GM12878 (cell line): ENCODE results near the gene C21orf91. TPM values are rescaled to one million over a fixed set of nuclear protein-coding genes. Genes with fewer than 3 reads are reported as not detected.

Experiments
- ATAC-seq: fragments of 200-7000 bp; cut with Tn5 transposase; 3 replicates; pipeline ENCODE4 v1.9.1; 2020; ENCODE audit warnings: mild to moderate bottlenecking, moderate library complexity
- BruUV-seq: library from RNA; stranded (reverse); fragments of 400-500 nt; replicated peaks from 2 replicates; lab custom pipeline; 2021; lab: Mats Ljungman, UMichigan
- CTCF ChIA-PET: fragments of 300-600 bp; sonication (Branson Sonifier 250); formaldehyde crosslinking; extraction: SDS; loops from one replicate; lab custom pipeline; 2021; ENCODE audit warnings: inconsistent platforms; lab: Yijun Ruan, JAX
- POLR2A ChIA-PET: fragments of 350-600 bp; formaldehyde crosslinking; extraction: SDS; loops from one replicate; lab custom pipeline; 2021; ENCODE audit warnings: inconsistent platforms; lab: Charles Lee
- RAD21 ChIA-PET: fragments of 300-600 bp; sonication (Branson Sonifier 250); formaldehyde crosslinking; loops from one replicate; lab custom pipeline; 2023; ENCODE audit warnings: antibody characterized with exemption; ENCODE audit not compliant: unreplicated experiment; lab: Charles Lee
- SMC1A ChIA-PET: fragments of 300-600 bp; sonication (Branson Sonifier 250); formaldehyde crosslinking; loops from one replicate; lab custom pipeline; 2023; ENCODE audit not compliant: unreplicated experiment, uncharacterized antibody; lab: Charles Lee
- DNase-seq: peaks from one replicate; pipeline ENCODE4 v3.0.0-alpha.2; 2011; ENCODE audit warnings: low read depth, low spot score
- FAIRE-seq: peaks from 3 replicates; lab custom pipeline; 2011; peaks lifted over from hg19 to GRCh38; lab: Jason Lieb, UNC
- H2AFZ ChIP-seq: 2 replicates; pipeline ENCODE4 v1.6.0; 2011; ENCODE audit warnings: low read depth, low read length, control low read depth; ENCODE audit not compliant: control insufficient read depth
- H3K27ac ChIP-seq: 2 replicates; pipeline ENCODE4 v1.5.1; 2011; ENCODE audit warnings: control low read depth; ENCODE audit not compliant: control insufficient read depth, insufficient read depth
- H3K27me3 ChIP-seq, 2 experiments: replicated peaks in 1 of 2; 2 replicates each; pipeline versions ENCODE4 v1.6.0 to v1.6.1; 2011; ENCODE audit warnings: low read length in 1 of 2; ENCODE audit not compliant: control insufficient read depth in 2 of 2, insufficient read depth in 2 of 2
- H3K36me3 ChIP-seq, 2 experiments: 2 replicates each; pipeline ENCODE4 v1.5.1; 2011; ENCODE audit warnings: low read length in 1 of 2; ENCODE audit not compliant: control insufficient read depth in 2 of 2, insufficient read depth in 2 of 2
- H3K4me1 ChIP-seq: 2 replicates; pipeline ENCODE4 v1.6.1; 2011; ENCODE audit warnings: mild to moderate bottlenecking, low read length, moderate library complexity, mixed read lengths; ENCODE audit not compliant: control insufficient read depth, insufficient read depth
- H3K4me2 ChIP-seq: 2 replicates; pipeline ENCODE4 v1.6.0; 2011; ENCODE audit warnings: control low read depth; ENCODE audit not compliant: control insufficient read depth, insufficient read depth
- H3K4me3 ChIP-seq: fragments of 200-600 bp; sonication (generic); 2 replicates; pipeline ENCODE4 v1.5.1; 2016
- H3K79me2 ChIP-seq: 2 replicates; pipeline ENCODE4 v1.6.0; 2011; ENCODE audit warnings: low read length; ENCODE audit not compliant: control insufficient read depth, insufficient read depth
- H3K9ac ChIP-seq: 2 replicates; pipeline ENCODE4 v1.8.0; 2011; ENCODE audit warnings: low read length, control low read depth, mixed read lengths; ENCODE audit not compliant: control insufficient read depth, insufficient read depth
- H3K9me3 ChIP-seq: replicated peaks from 3 replicates; pipeline ENCODE4 v1.5.1; 2011; ENCODE audit warnings: mild to moderate bottlenecking, low read length; ENCODE audit not compliant: control insufficient read depth, insufficient read depth
- H4K20me1 ChIP-seq: 2 replicates; pipeline ENCODE4 v1.6.0; 2011; ENCODE audit not compliant: control insufficient read depth, insufficient read depth
- EP300 ChIP-seq, 2 experiments: fragments of 150-350 bp in 1 of 2; IDR thresholded peaks; 2 replicates each; pipeline ENCODE4 v1.6.1; 2011 to 2012; ENCODE audit warnings: low read depth in 2 of 2, low read length in 2 of 2, borderline replicate concordance in 1 of 2, improper control_type of control experiment in 1 of 2, inconsistent platforms in 1 of 2; ENCODE audit not compliant: control insufficient read depth in 1 of 2
- ETV6 ChIP-seq, 2 experiments: fragments of 450-650 bp in 1 of 2; IDR thresholded peaks in 1 of 2; conservative IDR thresholded peaks in 1 of 2; 2 replicates each; pipeline ENCODE4 v1.6.1; 2014; ENCODE audit warnings: antibody characterized with exemption in 1 of 2, borderline replicate concordance in 1 of 2, low read depth in 1 of 2, mild to moderate bottlenecking in 1 of 2, moderate library complexity in 1 of 2
- JUNB ChIP-seq: IDR thresholded peaks from 2 replicates; pipeline ENCODE4 v1.6.1; 2016; ENCODE audit warnings: antibody characterized with exemption, mild to moderate bottlenecking
- KLF5 ChIP-seq: fragments of 450-650 bp; IDR thresholded peaks from 2 replicates; pipeline ENCODE4 v1.6.1; 2014; ENCODE audit warnings: mild to moderate bottlenecking; ENCODE audit not compliant: partially characterized antibody
- MYB ChIP-seq: fragments of 150-350 bp; IDR thresholded peaks from 2 replicates; pipeline ENCODE4 v1.6.1; 2014; ENCODE audit warnings: mild to moderate bottlenecking, low read depth, low read length, borderline replicate concordance
- NBN ChIP-seq: fragments of 450-650 bp; IDR thresholded peaks from 2 replicates; pipeline ENCODE4 v1.6.1; 2016
- NR2C2 ChIP-seq: IDR thresholded peaks from 2 replicates; pipeline ENCODE4 v1.6.1; 2011; ENCODE audit warnings: borderline replicate concordance, low read depth; ENCODE audit not compliant: control insufficient read depth, insufficient read length
- NRF1 ChIP-seq: conservative IDR thresholded peaks from 2 replicates; pipeline ENCODE4 v1.6.1; 2011; ENCODE audit warnings: mild to moderate bottlenecking, low read depth, low read length, improper control_type of control experiment
- PAX8 ChIP-seq: fragments of 450-650 bp; IDR thresholded peaks from 2 replicates; pipeline ENCODE4 v1.6.1; 2017; ENCODE audit warnings: mild to moderate bottlenecking, moderate library complexity
- WGBS: methylation state at CpG from one replicate; pipeline ENCODE4 v1.1.6; 2016; ENCODE audit warnings: low lambda C conversion rate; ENCODE audit not compliant: insufficient replicate concordance, insufficient coverage; ENCODE audit errors: missing lambda C conversion rate; 5-methylcytosine and 5-hydroxymethylcytosine counted together
- in situ Hi-C: fragments of 300-500 bp; cut with MboI; formaldehyde crosslinking; loops from 9 replicates; pipeline ENCODE4 v1.14.3; 2018; ENCODE audit warnings: mixed read lengths
- intact Hi-C: fragments of 100-400 bp; cut with micrococcal nuclease; formaldehyde crosslinking; loops from one replicate; pipeline ENCODE4 v1.14.2; 2022; ENCODE audit not compliant: unreplicated experiment
- polyA plus RNA-seq, 11 experiments: library from polyadenylated mRNA; depleted of rRNA in 4 of 11; unstranded in 6 of 11; stranded (reverse) in 5 of 11; fragments of >200 nt; fragmentation: Nextera tagmentation in 4 of 11; fragmentation: Illumina TruSeq in 1 of 11; extraction: Ambion mirVana in 4 of 11; extraction: Trizol in 1 of 11; gene quantifications; 1 replicate in 1 of 11; 2 replicates in 10 of 11; pipeline versions ENCODE4 v1.2.1 to v1.2.3, GENCODE V29; 2011 to 2016; ENCODE audit warnings: inconsistent platforms in 2 of 11, missing spikeins in 2 of 11, low read depth in 1 of 11
- total RNA-seq, 4 experiments: library from RNA; depleted of rRNA in 3 of 4; stranded (reverse); fragments of >200 nt in 3 of 4; fragmentation: Illumina TruSeq in 1 of 4; extraction: Trizol in 1 of 4; gene quantifications; 2 replicates each; pipeline versions ENCODE4 v1.2.1 to v1.2.3, GENCODE V29; 2013 to 2021
- TF ChIP-seq, protein P1 (sequence below): IDR thresholded peaks from 2 replicates; pipeline ENCODE4 v1.6.1; 2011; ENCODE audit warnings: borderline replicate concordance, low read depth, mild to moderate bottlenecking, moderate library complexity, low read length; ENCODE audit not compliant: insufficient read depth, poor library complexity, severe bottlenecking

Gene C21orf91
- total and polyA plus RNA-seq, 10 of the 15 experiments (the other 5 are each of a cell fraction or from before 2014, with no cell fraction given) = 9.3 to 40.3 (median 29.8) TPM

DNA sequence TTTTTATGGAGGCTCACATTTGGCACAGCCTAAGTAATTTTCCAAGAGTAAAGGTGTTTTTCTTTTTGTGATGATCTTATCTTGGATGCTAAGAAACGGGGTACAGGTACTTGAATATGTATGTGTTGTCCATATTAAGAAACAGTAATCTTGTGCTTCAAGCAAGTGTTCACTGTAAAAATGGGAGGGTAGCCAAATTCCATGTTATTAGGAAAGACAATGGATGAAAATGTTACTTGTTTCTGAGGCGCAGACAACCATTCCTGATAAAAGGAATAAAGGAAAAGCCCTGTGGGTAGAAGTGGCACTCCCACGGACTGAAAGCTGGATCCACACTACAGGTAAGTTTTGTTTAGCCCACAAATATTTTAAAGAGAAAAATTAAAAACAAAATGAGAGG, 15.6 kb downstream of the C21orf91 start:
- H3K4me2 ChIP-seq = no peak overlapping the region
- H3K36me3 ChIP-seq = peaks cover 7 to 23% of the 10 kb centered on the region in 2 experiments
- no TSS peak for BruUV-seq
- no peak overlapping the region for H3K27ac ChIP-seq
- FAIRE-seq (no peak), ATAC-seq (no peak), DNase-seq (no peak)
- H3K4me3 ChIP-seq = no peak overlapping the region
- TF ChIP-seq NBN (no peak), KLF5 (no peak), ETV6 (conservative IDR thresholded peaks at IDR 0.05 in 1 of 2, IDR thresholded peaks at IDR 0.05 in 1 of 2; ENCODE audit: borderline replicate concordance in 1 of 2, low read depth in 1 of 2) (no peak), JUNB (no peak), EP300 (IDR thresholded peaks at IDR 0.05; ENCODE audit: borderline replicate concordance in 1 of 2, control insufficient read depth in 1 of 2, low read depth in 2 of 2, low read length in 2 of 2) (no peak), NR2C2 (no peak), NRF1 (no peak), PAX8 (no peak), MYB (no peak)
- TF ChIP-seq, protein P1, sequence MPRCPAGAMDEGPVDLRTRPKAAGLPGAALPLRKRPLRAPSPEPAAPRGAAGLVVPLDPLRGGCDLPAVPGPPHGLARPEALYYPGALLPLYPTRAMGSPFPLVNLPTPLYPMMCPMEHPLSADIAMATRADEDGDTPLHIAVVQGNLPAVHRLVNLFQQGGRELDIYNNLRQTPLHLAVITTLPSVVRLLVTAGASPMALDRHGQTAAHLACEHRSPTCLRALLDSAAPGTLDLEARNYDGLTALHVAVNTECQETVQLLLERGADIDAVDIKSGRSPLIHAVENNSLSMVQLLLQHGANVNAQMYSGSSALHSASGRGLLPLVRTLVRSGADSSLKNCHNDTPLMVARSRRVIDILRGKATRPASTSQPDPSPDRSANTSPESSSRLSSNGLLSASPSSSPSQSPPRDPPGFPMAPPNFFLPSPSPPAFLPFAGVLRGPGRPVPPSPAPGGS = no peak
- intact Hi-C loops (no loop called here), in situ Hi-C loops (no loop called here)
- WGBS = 72% methylated on average over 3 of the region's 3 CpGs
- ChIA-PET RAD21 (no interaction called here), POLR2A (no interaction called here), SMC1A (interaction anchor here (1.6 to 3.6 kb wide), 2 partner anchors 12 to 16 kb away, joined by 5 to 19 read pairs; partner anchors contain the start of gene C21orf91), CTCF (no interaction called here)
- peaks cover 20% of the 10 kb centered on the region for H3K79me2 ChIP-seq
- no peaks in the 10 kb centered on the region for H3K4me1 ChIP-seq
- H3K9me3 ChIP-seq = peaks cover 10% of the 10 kb centered on the region
- no peak overlapping the region for H2AFZ ChIP-seq
- H3K27me3 ChIP-seq = no peaks in the 10 kb centered on the region
- no peak overlapping the region for H3K9ac ChIP-seq
- no peaks in the 10 kb centered on the region for H4K20me1 ChIP-seq
